ENCODE measurements around the gene NEURL4.

DNA sequence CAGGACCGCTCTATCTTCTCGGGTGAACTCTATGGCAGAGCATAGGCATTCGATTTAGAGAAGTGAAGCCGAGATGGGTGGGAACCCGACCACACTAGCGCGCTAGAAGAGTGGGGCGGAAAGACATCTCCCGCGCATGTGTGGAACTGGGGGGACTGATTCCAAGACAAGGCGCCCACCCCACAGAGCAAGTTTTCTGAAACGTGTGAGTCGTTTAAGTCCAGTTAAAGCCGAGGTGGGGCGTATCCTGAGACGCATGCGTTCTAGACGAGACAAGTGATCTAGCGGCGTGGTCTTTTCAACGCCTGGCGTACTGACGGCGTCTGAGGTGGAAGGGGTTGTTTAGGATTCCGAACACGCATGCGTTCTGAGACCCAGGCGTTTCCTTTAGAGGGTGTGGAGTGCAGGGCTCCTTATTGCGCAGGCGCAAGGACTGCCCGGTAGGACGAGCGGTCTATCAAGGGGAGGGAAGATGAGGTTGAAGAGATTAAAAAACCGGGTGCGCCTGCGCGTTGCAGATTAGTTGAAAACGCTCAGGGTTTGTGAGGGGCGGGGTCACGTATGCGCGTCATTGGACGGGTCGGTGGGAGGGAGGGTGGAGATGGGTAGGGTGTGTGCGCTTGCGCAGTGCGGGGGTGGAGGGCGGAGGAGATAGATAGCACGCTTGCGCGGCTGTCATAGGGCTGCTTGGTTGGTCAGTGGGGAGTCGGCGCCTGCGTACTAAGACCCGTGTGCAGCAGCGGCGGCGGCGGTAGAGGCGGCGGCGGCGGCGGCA is 22.0 kb downstream of the NEURL4 start, which contains the start of gene EIF5A:
- TF ChIP-seq, protein P1, sequence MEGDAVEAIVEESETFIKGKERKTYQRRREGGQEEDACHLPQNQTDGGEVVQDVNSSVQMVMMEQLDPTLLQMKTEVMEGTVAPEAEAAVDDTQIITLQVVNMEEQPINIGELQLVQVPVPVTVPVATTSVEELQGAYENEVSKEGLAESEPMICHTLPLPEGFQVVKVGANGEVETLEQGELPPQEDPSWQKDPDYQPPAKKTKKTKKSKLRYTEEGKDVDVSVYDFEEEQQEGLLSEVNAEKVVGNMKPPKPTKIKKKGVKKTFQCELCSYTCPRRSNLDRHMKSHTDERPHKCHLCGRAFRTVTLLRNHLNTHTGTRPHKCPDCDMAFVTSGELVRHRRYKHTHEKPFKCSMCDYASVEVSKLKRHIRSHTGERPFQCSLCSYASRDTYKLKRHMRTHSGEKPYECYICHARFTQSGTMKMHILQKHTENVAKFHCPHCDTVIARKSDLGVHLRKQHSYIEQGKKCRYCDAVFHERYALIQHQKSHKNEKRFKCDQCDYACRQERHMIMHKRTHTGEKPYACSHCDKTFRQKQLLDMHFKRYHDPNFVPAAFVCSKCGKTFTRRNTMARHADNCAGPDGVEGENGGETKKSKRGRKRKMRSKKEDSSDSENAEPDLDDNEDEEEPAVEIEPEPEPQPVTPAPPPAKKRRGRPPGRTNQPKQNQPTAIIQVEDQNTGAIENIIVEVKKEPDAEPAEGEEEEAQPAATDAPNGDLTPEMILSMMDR (IDR thresholded peaks at IDR 0.05) = peak in 1 of 4 experiments; percentile 23
- TF ChIP-seq POLR2AphosphoS5 (IDR thresholded peaks at IDR 0.05) (peak; percentile 99), POLR2A (IDR thresholded peaks at IDR 0.05) (peak; percentile 94)

Data from prostate gland (tissue), 2 donors.